Measurements from ENCODE around the gene TMEM222. TPM values are rescaled to one million over a fixed set of nuclear protein-coding genes. Genes with fewer than 3 reads are reported as not detected.

TMEM222 gene
- total and polyA plus RNA-seq, 2 of the 4 experiments (the other 2 are of a cell fraction), result 19.9 to 54.1 TPM

DNA sequence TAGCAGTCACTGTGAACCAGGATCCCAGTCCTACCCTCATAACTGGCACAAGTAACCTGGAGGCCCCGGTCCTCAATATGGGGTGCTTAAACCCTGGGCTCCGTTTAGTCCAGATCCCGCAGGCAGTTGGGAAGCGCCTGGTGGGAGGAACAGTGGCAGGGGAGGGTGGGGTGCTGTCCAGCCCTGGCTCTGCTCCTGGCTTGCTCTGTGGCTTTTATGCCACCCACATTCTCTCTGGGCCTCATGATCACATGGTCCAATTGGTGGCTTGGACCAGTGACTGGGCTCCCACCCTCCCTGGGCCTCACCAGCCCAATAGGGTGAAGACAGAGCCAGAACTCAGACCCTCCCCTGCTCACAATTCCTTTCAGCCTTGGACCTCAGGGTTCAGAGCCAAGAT, 58.3 kb downstream of the TMEM222 start:
- no peak overlapping the region for H2AFZ ChIP-seq (replicated peaks; ENCODE audit: low read length, poor library complexity)
- H4K8ac ChIP-seq (ENCODE audit: low read depth in 2 of 2, low read length in 2 of 2), result no peak overlapping the region
- no peak overlapping the region for H3K14ac ChIP-seq (replicated peaks; ENCODE audit: low read depth, low read length)
- no peak overlapping the region for H2BK120ac ChIP-seq (ENCODE audit: low read depth, low read length)
- no peaks in the 10 kb centered on the region for H3K9me1 ChIP-seq (ENCODE audit: insufficient read depth, low read length)
- H2BK20ac ChIP-seq (ENCODE audit: low read depth, low read length), result no peak overlapping the region
- no peak overlapping the region for H3K27ac ChIP-seq (ENCODE audit: insufficient read depth, low read length)
- H2AK5ac ChIP-seq (ENCODE audit: low read depth, low read length), result no peak overlapping the region
- H2BK5ac ChIP-seq (ENCODE audit: low read depth, low read length, poor library complexity, severe bottlenecking), result no peak overlapping the region
- no peak overlapping the region for H3K4me3 ChIP-seq (ENCODE audit: insufficient read depth, low read depth, low read length)
- H3K4me1 ChIP-seq (ENCODE audit: control insufficient read depth, insufficient read depth, low read length), result no peaks in the 10 kb centered on the region
- H3K27me3 ChIP-seq (ENCODE audit: control insufficient read depth, insufficient read depth, low read length), result peaks cover 34% of the 10 kb centered on the region
- H3K9ac ChIP-seq (ENCODE audit: low read depth, low read length), result no peak overlapping the region
- H3K18ac ChIP-seq (ENCODE audit: low read depth, low read length), result no peak overlapping the region
- POLR2A ChIA-PET (ENCODE audit: unreplicated experiment), result no interaction called here
- dilution Hi-C loops (cut with HindIII; ENCODE audit: low sequenced_read_pairs, unreplicated experiment) (no loop called here), in situ Hi-C loops (cut with MboI; ENCODE audit: low sequenced_read_pairs) (no loop called here), intact Hi-C loops (cut with micrococcal nuclease) (no loop called here)
- H3K36me3 ChIP-seq (ENCODE audit: control insufficient read depth, insufficient read depth, low read length), result no peaks in the 10 kb centered on the region
- no peak overlapping the region for H2BK15ac ChIP-seq (ENCODE audit: low read depth, low read length)
- no peak for DNase-seq
- H4K20me1 ChIP-seq (ENCODE audit: insufficient read depth, low read length), result no peaks in the 10 kb centered on the region; the same call in 1 of the 2 replicates
- no peaks in the 10 kb centered on the region for H3K9me3 ChIP-seq (ENCODE audit: control insufficient read depth, insufficient read depth, low read length)
- no peak for ATAC-seq (ENCODE audit: low read depth)
- no peak overlapping the region for H3K4me2 ChIP-seq (ENCODE audit: low read depth, low read length)
- H4K91ac ChIP-seq (ENCODE audit: insufficient read depth, low read depth, low read length), result no peak overlapping the region
- no peak overlapping the region for H3K56ac ChIP-seq (ENCODE audit: extremely low read depth, insufficient read depth, low read length)
- CTCF ChIA-PET, result no interaction called here
- no peak overlapping the region for H3K4ac ChIP-seq (ENCODE audit: low read depth, low read length)
- no peak overlapping the region for H2AK9ac ChIP-seq (replicated peaks; ENCODE audit: low read depth, low read length, poor library complexity)
- WGBS, 2 experiments (ENCODE audit: extremely low coverage in 2 of 2, insufficient read length in 1 of 2), result no CpG with 5 or more reads among the region's 4 CpGs
- no peak overlapping the region for H4K5ac ChIP-seq (ENCODE audit: low read depth, low read length)
- no peak for TF ChIP-seq POLR2A (IDR thresholded peaks at IDR 0.05; ENCODE audit: low read depth, low read length)
- TF ChIP-seq, protein P1, sequence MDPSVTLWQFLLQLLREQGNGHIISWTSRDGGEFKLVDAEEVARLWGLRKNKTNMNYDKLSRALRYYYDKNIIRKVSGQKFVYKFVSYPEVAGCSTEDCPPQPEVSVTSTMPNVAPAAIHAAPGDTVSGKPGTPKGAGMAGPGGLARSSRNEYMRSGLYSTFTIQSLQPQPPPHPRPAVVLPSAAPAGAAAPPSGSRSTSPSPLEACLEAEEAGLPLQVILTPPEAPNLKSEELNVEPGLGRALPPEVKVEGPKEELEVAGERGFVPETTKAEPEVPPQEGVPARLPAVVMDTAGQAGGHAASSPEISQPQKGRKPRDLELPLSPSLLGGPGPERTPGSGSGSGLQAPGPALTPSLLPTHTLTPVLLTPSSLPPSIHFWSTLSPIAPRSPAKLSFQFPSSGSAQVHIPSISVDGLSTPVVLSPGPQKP (IDR thresholded peaks at IDR 0.05; ENCODE audit: borderline replicate concordance, low read depth, low read length), result no peak
- TF ChIP-seq, protein P2, sequence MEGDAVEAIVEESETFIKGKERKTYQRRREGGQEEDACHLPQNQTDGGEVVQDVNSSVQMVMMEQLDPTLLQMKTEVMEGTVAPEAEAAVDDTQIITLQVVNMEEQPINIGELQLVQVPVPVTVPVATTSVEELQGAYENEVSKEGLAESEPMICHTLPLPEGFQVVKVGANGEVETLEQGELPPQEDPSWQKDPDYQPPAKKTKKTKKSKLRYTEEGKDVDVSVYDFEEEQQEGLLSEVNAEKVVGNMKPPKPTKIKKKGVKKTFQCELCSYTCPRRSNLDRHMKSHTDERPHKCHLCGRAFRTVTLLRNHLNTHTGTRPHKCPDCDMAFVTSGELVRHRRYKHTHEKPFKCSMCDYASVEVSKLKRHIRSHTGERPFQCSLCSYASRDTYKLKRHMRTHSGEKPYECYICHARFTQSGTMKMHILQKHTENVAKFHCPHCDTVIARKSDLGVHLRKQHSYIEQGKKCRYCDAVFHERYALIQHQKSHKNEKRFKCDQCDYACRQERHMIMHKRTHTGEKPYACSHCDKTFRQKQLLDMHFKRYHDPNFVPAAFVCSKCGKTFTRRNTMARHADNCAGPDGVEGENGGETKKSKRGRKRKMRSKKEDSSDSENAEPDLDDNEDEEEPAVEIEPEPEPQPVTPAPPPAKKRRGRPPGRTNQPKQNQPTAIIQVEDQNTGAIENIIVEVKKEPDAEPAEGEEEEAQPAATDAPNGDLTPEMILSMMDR (conservative IDR thresholded peaks at IDR 0.05; ENCODE audit: low read depth, low read length), result no peak
- TF ChIP-seq CHD1 (IDR thresholded peaks at IDR 0.05; ENCODE audit: low read depth, low read length), result no peak
- TF ChIP-seq BHLHE40 (IDR thresholded peaks at IDR 0.05; ENCODE audit: low read depth, low read length), result no peak
- TF ChIP-seq RAD21 (IDR thresholded peaks at IDR 0.05; ENCODE audit: low read length), result no peak
- no peak for TF ChIP-seq NFE2L2 (IDR thresholded peaks at IDR 0.05; ENCODE audit: low read depth, low read length)
- TF ChIP-seq RCOR1 (IDR thresholded peaks at IDR 0.05; ENCODE audit: insufficient replicate concordance, low read length), result no peak
- no peak for TF ChIP-seq FOS (IDR thresholded peaks at IDR 0.05; ENCODE audit: low read depth, low read length)
- TF ChIP-seq CEBPB (IDR thresholded peaks at IDR 0.05; ENCODE audit: low read depth, low read length), result no peak
- TF ChIP-seq MAZ (IDR thresholded peaks at IDR 0.05; ENCODE audit: borderline replicate concordance, low read depth, low read length), result no peak
- TF ChIP-seq SMC3 (IDR thresholded peaks at IDR 0.05; ENCODE audit: low read depth, low read length), result no peak
- no peak for TF ChIP-seq RFX5 (IDR thresholded peaks at IDR 0.05; ENCODE audit: low read depth, low read length)
- TF ChIP-seq, protein P3, sequence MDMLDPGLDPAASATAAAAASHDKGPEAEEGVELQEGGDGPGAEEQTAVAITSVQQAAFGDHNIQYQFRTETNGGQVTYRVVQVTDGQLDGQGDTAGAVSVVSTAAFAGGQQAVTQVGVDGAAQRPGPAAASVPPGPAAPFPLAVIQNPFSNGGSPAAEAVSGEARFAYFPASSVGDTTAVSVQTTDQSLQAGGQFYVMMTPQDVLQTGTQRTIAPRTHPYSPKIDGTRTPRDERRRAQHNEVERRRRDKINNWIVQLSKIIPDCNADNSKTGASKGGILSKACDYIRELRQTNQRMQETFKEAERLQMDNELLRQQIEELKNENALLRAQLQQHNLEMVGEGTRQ (IDR thresholded peaks at IDR 0.05; ENCODE audit: low read depth, low read length), result no peak
- no peak for TF ChIP-seq MXI1 (IDR thresholded peaks at IDR 0.05; ENCODE audit: borderline replicate concordance, low read depth, low read length)
- no peak for TF ChIP-seq MAFK (IDR thresholded peaks at IDR 0.05; ENCODE audit: low read depth, low read length)
- H3K23ac ChIP-seq (ENCODE audit: low read depth, low read length), result no peak overlapping the region
- no TSS peak for BruUV-seq (replicated peaks)
- no peaks in the 10 kb centered on the region for H3K79me1 ChIP-seq (ENCODE audit: low read depth in 1 of 2, low read length in 2 of 2)

Data from IMR-90 (cell line).